Fibroblast of lung (primary cell): ENCODE data around the gene MRPS11.

ENCODE experiments used
- EZH2 ChIP-seq: IDR thresholded peaks from 2 replicates; pipeline ENCODE4 v1.5.1; 2012; ENCODE audit warnings: low read length, control low read depth, mild to moderate bottlenecking; ENCODE audit errors: missing control alignments
- TF ChIP-seq, protein P1 (sequence below), 2 donors: IDR thresholded peaks in 1 of 2; conservative IDR thresholded peaks in 1 of 2; 1 replicate in 1 of 2; 2 replicates in 1 of 2; pipeline ENCODE4 v1.5.1; 2011 to 2012; ENCODE audit warnings: low read length in 2 of 2, control low read depth in 1 of 2, inconsistent platforms in 1 of 2, low read depth in 1 of 2, mild to moderate bottlenecking in 1 of 2

- TF ChIP-seq, protein P1, sequence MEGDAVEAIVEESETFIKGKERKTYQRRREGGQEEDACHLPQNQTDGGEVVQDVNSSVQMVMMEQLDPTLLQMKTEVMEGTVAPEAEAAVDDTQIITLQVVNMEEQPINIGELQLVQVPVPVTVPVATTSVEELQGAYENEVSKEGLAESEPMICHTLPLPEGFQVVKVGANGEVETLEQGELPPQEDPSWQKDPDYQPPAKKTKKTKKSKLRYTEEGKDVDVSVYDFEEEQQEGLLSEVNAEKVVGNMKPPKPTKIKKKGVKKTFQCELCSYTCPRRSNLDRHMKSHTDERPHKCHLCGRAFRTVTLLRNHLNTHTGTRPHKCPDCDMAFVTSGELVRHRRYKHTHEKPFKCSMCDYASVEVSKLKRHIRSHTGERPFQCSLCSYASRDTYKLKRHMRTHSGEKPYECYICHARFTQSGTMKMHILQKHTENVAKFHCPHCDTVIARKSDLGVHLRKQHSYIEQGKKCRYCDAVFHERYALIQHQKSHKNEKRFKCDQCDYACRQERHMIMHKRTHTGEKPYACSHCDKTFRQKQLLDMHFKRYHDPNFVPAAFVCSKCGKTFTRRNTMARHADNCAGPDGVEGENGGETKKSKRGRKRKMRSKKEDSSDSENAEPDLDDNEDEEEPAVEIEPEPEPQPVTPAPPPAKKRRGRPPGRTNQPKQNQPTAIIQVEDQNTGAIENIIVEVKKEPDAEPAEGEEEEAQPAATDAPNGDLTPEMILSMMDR (conservative IDR thresholded peaks at IDR 0.05 in 1 of 2, IDR thresholded peaks at IDR 0.05 in 1 of 2; ENCODE audit: low read depth in 1 of 2, low read length in 2 of 2): no peak
- TF ChIP-seq EZH2: no peak
Measured at GRCh38 chr15:88430051-88430450, 37.5 kb upstream of the MRPS11 start.
